HFF-Myc (cell line): Measurements from ENCODE around the gene CYP26B1.
A peak's percentile ranks its signal among the peaks of the same experiment; 100 is the strongest.

Experiments
- DNase-seq: peaks from one replicate; pipeline ENCODE4 v3.0.0-alpha.2; 2011; ENCODE audit warnings: low read depth; ENCODE audit errors: extremely low read depth
- H3K4me3 ChIP-seq: replicated peaks from 2 replicates; pipeline ENCODE4 v1.5.1; 2011; ENCODE audit warnings: low read depth, mild to moderate bottlenecking, control low read depth, low read length
- CTCF ChIP-seq: IDR thresholded peaks from 2 replicates; pipeline ENCODE4 v1.5.1; 2012; ENCODE audit warnings: mild to moderate bottlenecking, low read depth, low read length, control low read depth; ENCODE audit errors: missing control alignments

Gene CYP26B1

DNA sequence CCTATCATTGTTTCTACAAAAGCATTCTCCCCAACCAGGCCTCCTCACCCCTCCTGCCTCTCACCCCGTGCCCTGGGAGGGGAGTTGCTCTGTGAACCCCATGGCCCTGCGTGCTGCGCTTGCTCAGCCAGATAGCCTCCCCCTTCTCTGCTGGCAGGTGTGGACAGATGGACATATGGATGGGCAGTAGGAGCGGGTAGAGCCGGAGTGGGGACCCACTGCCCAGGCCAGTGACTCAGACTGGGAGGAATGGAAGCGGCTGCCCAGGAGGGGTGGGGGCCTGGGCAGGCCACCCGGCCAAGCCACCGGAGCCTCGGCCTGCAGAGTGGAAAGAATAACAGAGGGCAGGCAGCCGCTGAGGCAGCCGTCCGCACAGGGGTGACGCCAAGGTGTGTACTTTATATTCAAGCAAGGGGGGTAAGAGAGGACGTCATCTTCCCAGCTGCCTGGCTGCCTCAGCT, 8.7 kb downstream of the CYP26B1 start:
- no peak for DNase-seq
- no peak overlapping the region for H3K4me3 ChIP-seq
- TF ChIP-seq CTCF = no peak

- TF ChIP-seq CTCF = no peak
- H3K4me3 ChIP-seq = no peak overlapping the region
Observed at GRCh38 chr2:72138011-72138881, 9.4 kb downstream of the CYP26B1 start.

GRCh38 chr2:72137498-72138010, 10.1 kb downstream of the CYP26B1 start:
- no peak overlapping the region for H3K4me3 ChIP-seq
- DNase-seq = no peak
- TF ChIP-seq CTCF = peak; percentile 97

More at GRCh38 chr2:72138011-72138881, 9.4 kb downstream of the CYP26B1 start:
- DNase-seq = no peak

GRCh38 chr2:72136933-72137497, 10.6 kb downstream of the CYP26B1 start:
- TF ChIP-seq CTCF = no peak
- H3K4me3 ChIP-seq = no peak overlapping the region
- DNase-seq = no peak

DNA sequence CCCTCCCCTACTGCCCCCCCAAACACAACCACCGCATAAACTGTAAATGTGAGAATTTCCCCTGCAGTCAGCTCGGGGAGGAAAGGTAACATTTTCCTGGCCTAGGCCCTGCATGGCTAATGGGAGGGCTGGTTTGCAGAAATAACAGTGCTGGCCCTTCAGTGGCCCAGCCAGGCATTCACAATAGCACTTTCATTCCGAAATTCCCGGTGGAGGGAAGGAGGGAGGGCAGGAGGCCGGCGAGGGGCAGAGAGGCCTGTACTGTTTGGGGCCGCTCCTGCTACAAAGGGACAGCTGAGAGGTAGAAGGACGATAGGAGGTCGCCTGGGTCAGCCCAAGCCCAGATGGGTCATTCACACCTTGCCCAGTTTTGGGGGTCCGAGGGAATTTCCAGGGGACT, 11.3 kb downstream of the CYP26B1 start:
- H3K4me3 ChIP-seq = no peak overlapping the region
- TF ChIP-seq CTCF = no peak
- no peak for DNase-seq

DNA sequence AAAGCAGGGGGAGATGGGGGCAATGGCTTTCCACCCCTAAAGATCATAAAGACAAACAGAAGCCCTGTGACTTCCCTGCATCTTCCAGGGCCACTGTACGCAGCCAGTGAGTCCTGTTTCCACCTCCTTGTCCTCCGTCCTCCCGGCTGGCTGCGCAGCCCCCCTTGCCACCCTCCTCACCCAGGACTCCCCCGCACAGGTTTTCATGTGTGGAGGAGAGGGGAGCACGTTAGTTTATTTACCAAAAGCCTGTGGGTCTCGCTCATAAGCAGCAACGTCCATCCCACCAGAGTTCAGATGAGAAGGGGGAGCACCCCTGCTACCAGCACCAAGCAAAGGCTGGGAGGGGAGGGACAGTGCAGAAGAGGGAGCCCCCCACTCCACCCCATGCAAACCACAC, 11.7 kb downstream of the CYP26B1 start:
- no peak for TF ChIP-seq CTCF
- DNase-seq = no peak
- H3K4me3 ChIP-seq = no peak overlapping the region
